GM12891 (cell line): Measurements from ENCODE around the gene SPTBN1.

Experiments used
- POLR2A ChIP-seq: IDR thresholded peaks from 2 replicates; pipeline ENCODE4 v1.6.1; 2011; ENCODE audit warnings: low read depth, low read length, control low read depth
- POLR2AphosphoS5 ChIP-seq: IDR thresholded peaks from 2 replicates; pipeline ENCODE4 v1.6.1; 2011; ENCODE audit warnings: low read depth, low read length, control low read depth
- POU2F2 ChIP-seq: IDR thresholded peaks from 2 replicates; pipeline ENCODE4 v1.6.1; 2011; ENCODE audit warnings: low read depth, mild to moderate bottlenecking, control low read depth, low read length, moderate library complexity

GRCh38 chr2:54640834-54641540, 184.9 kb downstream of the SPTBN1 start:
- TF ChIP-seq POLR2A (no peak), POU2F2 (no peak), POLR2AphosphoS5 (no peak)
